OCI-LY1 (cell line): ENCODE results near the gene MBD5.

Source experiments
- CTCF ChIP-seq: fragments of 200-600 bp; sonication (generic), shearing (Covaris generic); IDR thresholded peaks from 2 replicates; pipeline ENCODE4 v1.5.1; 2017; ENCODE audit warnings: mild to moderate bottlenecking, antibody characterized with exemption, low read length, moderate library complexity, mixed read lengths
- EZH2 ChIP-seq: fragments of 200-600 bp; sonication (generic), shearing (Covaris generic); IDR thresholded peaks from 2 replicates; pipeline ENCODE4 v1.8.0; 2017; ENCODE audit warnings: borderline replicate concordance, mixed run types, mild to moderate bottlenecking, antibody characterized with exemption, low read length, moderate library complexity, mixed read lengths

GRCh38 chr2:148292431-148292830 lies 271.5 kb downstream of the MBD5 start:
- TF ChIP-seq CTCF (no peak), EZH2 (no peak)
